K562 (cell line): ENCODE results near the gene PEPD. TPM values are rescaled to one million over a fixed set of nuclear protein-coding genes. Genes with fewer than 3 reads are reported as not detected.
A peak's percentile ranks its signal among the peaks of the same experiment; 100 is the strongest.

Source experiments
- ATAC-seq: fragments of 200-7000 bp; cut with Tn5 transposase; 3 replicates; pipeline ENCODE4 v1.9.1; 2020; ENCODE audit warnings: moderate library complexity
- BruUV-seq: library from RNA; stranded (reverse); fragments of 400-500 nt; replicated peaks from 2 replicates; lab custom pipeline; 2021; lab: Mats Ljungman, UMichigan
- CTCF ChIA-PET: fragments of 300-600 bp; formaldehyde crosslinking; extraction: SDS; loops from one replicate; lab custom pipeline; 2021; ENCODE audit warnings: low intra/inter-chr PET ratio; lab: Yijun Ruan, JAX
- POLR2A ChIA-PET: fragments of 300-600, 350-650 bp; sonication (Branson Sonifier 250); formaldehyde crosslinking; extraction: SDS; loops from one replicate; lab custom pipeline; 2021; ENCODE audit warnings: antibody characterized with exemption, inconsistent platforms; lab: Yijun Ruan, JAX
- DNase-seq, 4 experiments: peaks; one replicate each; pipeline versions ENCODE4 v3.0.0 to v3.0.0-alpha.2; 2011 to 2018; ENCODE audit warnings: low spot score in 3 of 4, mixed read lengths in 3 of 4; ENCODE audit errors: extremely low read depth in 1 of 4
- FAIRE-seq: peaks from 2 replicates; lab custom pipeline; 2011; peaks lifted over from hg19 to GRCh38; lab: Jason Lieb, UNC
- H2AFZ ChIP-seq: 2 replicates; pipeline ENCODE4 v1.6.0; 2011; ENCODE audit warnings: low read depth, low read length, control low read depth, inconsistent platforms
- H3K27ac ChIP-seq: fragments of 200-600 bp; 3 replicates; pipeline ENCODE4 v1.8.0; 2011; ENCODE audit warnings: low read depth, mild to moderate bottlenecking, control low read depth, inconsistent platforms, low read length, moderate library complexity, mixed read lengths; ENCODE audit errors: extremely low read depth
- H3K27me3 ChIP-seq, 2 experiments: fragments of 300-600 bp in 1 of 2; 2 replicates in 1 of 2; 3 replicates in 1 of 2; pipeline versions ENCODE4 v1.6.0 to v1.8.0; 2011; ENCODE audit warnings: inconsistent platforms in 2 of 2, low read length in 2 of 2, mild to moderate bottlenecking in 1 of 2, mixed read lengths in 1 of 2, moderate library complexity in 1 of 2; ENCODE audit not compliant: control insufficient read depth in 2 of 2, insufficient read depth in 2 of 2
- H3K36me3 ChIP-seq: fragments of 300-600 bp; 3 replicates; pipeline ENCODE4 v1.8.0; 2011; ENCODE audit warnings: mild to moderate bottlenecking, low read length, inconsistent platforms; ENCODE audit not compliant: control insufficient read depth, insufficient read depth
- H3K4me1 ChIP-seq, 2 experiments: fragments of 200-600 bp in 1 of 2; replicated peaks in 1 of 2; 2 replicates in 1 of 2; 3 replicates in 1 of 2; pipeline versions ENCODE4 v1.5.1 to v1.8.0; 2011; ENCODE audit warnings: inconsistent platforms in 2 of 2, low read length in 2 of 2, mild to moderate bottlenecking in 1 of 2, mixed read lengths in 1 of 2, moderate library complexity in 1 of 2; ENCODE audit not compliant: control insufficient read depth in 2 of 2, insufficient read depth in 2 of 2
- H3K4me2 ChIP-seq: 2 replicates; pipeline ENCODE4 v1.6.1; 2011; ENCODE audit warnings: low read length, control low read depth, inconsistent platforms, mixed read lengths; ENCODE audit not compliant: insufficient read depth
- H3K4me3 ChIP-seq: fragments of 200-600 bp; sonication (generic), shearing (Covaris generic); 2 replicates; pipeline ENCODE4 v1.5.1; 2016; ENCODE audit warnings: control low read depth, inconsistent platforms
- H3K79me2 ChIP-seq: fragments of 200-600 bp; 3 replicates; pipeline ENCODE4 v1.8.0; 2011; ENCODE audit warnings: low read length, inconsistent platforms; ENCODE audit not compliant: control insufficient read depth, insufficient read depth
- H3K9ac ChIP-seq, 2 experiments: 2 replicates each; pipeline versions ENCODE4 v1.6.0 to v1.6.1; 2011; ENCODE audit warnings: low read depth in 2 of 2, low read length in 2 of 2, control low read depth in 1 of 2, inconsistent platforms in 1 of 2, mild to moderate bottlenecking in 1 of 2, mixed read lengths in 1 of 2; ENCODE audit not compliant: insufficient read depth in 1 of 2
- H3K9me1 ChIP-seq: one replicate; pipeline ENCODE4 v1.6.0; 2011; ENCODE audit warnings: inconsistent platforms, mild to moderate bottlenecking, low read length, moderate library complexity; ENCODE audit not compliant: control insufficient read depth, insufficient read depth
- H3K9me3 ChIP-seq: replicated peaks from 2 replicates; pipeline ENCODE4 v1.5.1; 2011; ENCODE audit warnings: low read depth, low read length, inconsistent platforms; ENCODE audit not compliant: control insufficient read depth, insufficient read depth
- H4K20me1 ChIP-seq: replicated peaks from 2 replicates; pipeline ENCODE4 v1.6.1; 2011; ENCODE audit warnings: low read length, inconsistent platforms, mixed read lengths; ENCODE audit not compliant: control insufficient read depth, insufficient read depth
- AFF4 ChIP-seq: sonication (generic); formaldehyde crosslinking; IDR thresholded peaks from 2 replicates; pipeline ENCODE4 v1.8.0; 2023; ENCODE audit warnings: mild to moderate bottlenecking, missing genetic modification reagents
- ARHGAP35 ChIP-seq: fragments of 450-650 bp; IDR thresholded peaks from 2 replicates; pipeline ENCODE4 v1.6.1; 2018; ENCODE audit not compliant: partially characterized antibody
- ATF4 ChIP-seq: fragments of 450-650 bp; formaldehyde crosslinking; IDR thresholded peaks from 2 replicates; pipeline ENCODE4 v1.4.0; 2022; ENCODE audit warnings: mild to moderate bottlenecking, moderate library complexity
- CC2D1A ChIP-seq: fragments of 450-650 bp; IDR thresholded peaks from 2 replicates; pipeline ENCODE4 v1.6.1; 2017; ENCODE audit warnings: mild to moderate bottlenecking
- LEF1 ChIP-seq: fragments of 450-650 bp; IDR thresholded peaks from 2 replicates; pipeline ENCODE4 v1.6.1; 2016; ENCODE audit warnings: mild to moderate bottlenecking
- MAFF ChIP-seq: IDR thresholded peaks from 2 replicates; pipeline ENCODE4 v1.6.1; 2012; ENCODE audit warnings: low read length, improper control_type of control experiment
- NCOA6 ChIP-seq: fragments of 450-650 bp; IDR thresholded peaks from 2 replicates; pipeline ENCODE4 v1.6.1; 2017; ENCODE audit warnings: mild to moderate bottlenecking
- PKNOX1 ChIP-seq: fragments of 450-650 bp; IDR thresholded peaks from 2 replicates; pipeline ENCODE4 v1.6.1; 2016
- TCF15 ChIP-seq: fragments of 250-450 bp; sonication (Bioruptor Pico); IDR thresholded peaks from 2 replicates; pipeline ENCODE4 v1.8.0; 2022; ENCODE audit warnings: moderate library complexity, mild to moderate bottlenecking, inconsistent platforms
- ZNF224 ChIP-seq: sonication (generic); formaldehyde crosslinking; IDR thresholded peaks from 2 replicates; pipeline ENCODE4 v1.8.0; 2022; ENCODE audit warnings: mild to moderate bottlenecking, missing genetic modification reagents
- ZNF232 ChIP-seq: sonication (generic); formaldehyde crosslinking; IDR thresholded peaks from 2 replicates; pipeline ENCODE4 v1.8.0; 2022; ENCODE audit warnings: mild to moderate bottlenecking, missing genetic modification reagents
- WGBS: fragments of 100-300 bp; shearing (Covaris generic); methylation state at CpG from one replicate; pipeline ENCODE4 v1.1.6; 2016; ENCODE audit warnings: low coverage, mixed read lengths; ENCODE audit not compliant: insufficient coverage; ENCODE audit errors: missing lambda C conversion rate; 5-methylcytosine and 5-hydroxymethylcytosine counted together
- in situ Hi-C: fragments of 300-500 bp; cut with MboI; formaldehyde crosslinking; loops from 4 replicates; pipeline ENCODE4 v1.15.0; 2018; ENCODE audit warnings: inconsistent platforms, mixed read lengths
- intact Hi-C: fragments of 100-400 bp; cut with micrococcal nuclease; formaldehyde crosslinking; loops from 2 replicates; pipeline ENCODE4 v1.14.2; 2022
- polyA plus RNA-seq, 8 experiments: library from polyadenylated mRNA; depleted of rRNA in 4 of 8; stranded (reverse) in 5 of 8; unstranded in 3 of 8; fragments of >200 nt; fragmentation: Nextera tagmentation in 2 of 8; fragmentation: Illumina TruSeq in 1 of 8; extraction: Ambion mirVana in 2 of 8; extraction: Trizol in 1 of 8; gene quantifications; 2 replicates each; pipeline versions ENCODE4 v1.2.1 to v1.2.3, GENCODE V29; 2011 to 2014; ENCODE audit warnings: inconsistent platforms in 1 of 8, missing spikeins in 1 of 8
- total RNA-seq, 7 experiments: library from RNA; depleted of rRNA in 6 of 7; stranded (reverse); fragments of >200 nt in 6 of 7; fragmentation: Illumina TruSeq in 2 of 7; extraction: Trizol in 2 of 7; gene quantifications; 2 replicates each; pipeline versions ENCODE4 v1.2.1 to v1.2.3, GENCODE V29; 2011 to 2021; ENCODE audit warnings: low replicate concordance in 1 of 7

The PEPD gene
- total and polyA plus RNA-seq, 9 of the 15 experiments (the other 6 are each of a cell fraction or from before 2014, with no cell fraction given) = 1.3 to 19.2 (median 16.0) TPM

- Histone ChIP-seq H3K9me1 (no peaks in the 10 kb centered on the region), H3K27me3 (peaks cover 28 to 58% of the 10 kb centered on the region in 2 experiments), H4K20me1 (no peaks in the 10 kb centered on the region; the same call in 1 of the 2 replicates), H3K79me2 (no peaks in the 10 kb centered on the region), H2AFZ (no peak overlapping the region), H3K9ac (no peak overlapping the region), H3K4me3 (no peak overlapping the region), H3K9me3 (no peaks in the 10 kb centered on the region), H3K4me1 (no peaks in the 10 kb centered on the region), H3K27ac (no peak overlapping the region), H3K36me3 (no peaks in the 10 kb centered on the region), H3K4me2 (no peak overlapping the region)
- in situ Hi-C loops = no loop called here
- ChIA-PET CTCF (no interaction called here), POLR2A (interaction anchor here (0.6 to 1.1 kb wide), 2 partner anchors 154 to 190 kb away, joined by 3 read pairs; no protein-coding TSS in a partner anchor)
- ATAC-seq = no peak
- intact Hi-C loops = no loop called here
- 2% methylated on average over 6 of the region's 6 CpGs for WGBS
- no peak for DNase-seq
- BruUV-seq = no TSS peak
- FAIRE-seq = no peak
- no peak for TF ChIP-seq NCOA6
- TF ChIP-seq ZNF232 (CRISPR knock-in tag) = no peak
- TF ChIP-seq MAFF = no peak
Observed at GRCh38 chr19:33366127-33366526, 155.5 kb downstream of the PEPD start.

- no peaks in the 10 kb centered on the region for H3K9me3 ChIP-seq
- no peaks in the 10 kb centered on the region for H3K36me3 ChIP-seq
- peaks cover 30 to 61% of the 10 kb centered on the region in 2 experiments for H3K27me3 ChIP-seq
- in situ Hi-C loops = no loop called here
- H3K4me3 ChIP-seq = no peak overlapping the region
- TF ChIP-seq ZNF224 (CRISPR knock-in tag) (no peak), CC2D1A (no peak), ARHGAP35 (no peak), ATF4 (CRISPR knock-in tag) (no peak), LEF1 (no peak), PKNOX1 (peak; percentile 33; the same call in 1 of the 2 replicates), TCF15 (CRISPR knock-in tag) (no peak), AFF4 (CRISPR knock-in tag) (no peak)
- no peaks in the 10 kb centered on the region for H3K79me2 ChIP-seq
- DNase-seq = no peak
- H3K4me2 ChIP-seq = no peak overlapping the region
- H4K20me1 ChIP-seq = no peaks in the 10 kb centered on the region; the same call in 1 of the 2 replicates
- ChIA-PET POLR2A (no interaction called here), CTCF (no interaction called here)
- no peak overlapping the region for H2AFZ ChIP-seq
- intact Hi-C loops = no loop called here
- H3K4me1 ChIP-seq = no peaks in the 10 kb centered on the region
- no peak overlapping the region for H3K27ac ChIP-seq
- no peak overlapping the region for H3K9ac ChIP-seq
- FAIRE-seq = no peak
- ATAC-seq = no peak
- BruUV-seq = no TSS peak
- 0% methylated on average over 7 of the region's 7 CpGs for WGBS
- H3K9me1 ChIP-seq = no peaks in the 10 kb centered on the region
Observed at GRCh38 chr19:33365691-33366090, 155.9 kb downstream of the PEPD start.
